HAP-1 (cell line): ENCODE data around the gene GPR39.

Source experiments
- DNase-seq, 2 experiments: peaks; one replicate each; pipeline ENCODE4 v3.0.0-alpha.2; 2016 to 2020; ENCODE audit warnings: low spot score in 2 of 2
- H3K27me3 ChIP-seq: fragments of 250-450 bp; sonication (Bioruptor Pico); 2 replicates; pipeline ENCODE4 v1.5.1; 2020; ENCODE audit warnings: low read depth, mild to moderate bottlenecking, moderate library complexity
- H3K36me3 ChIP-seq: fragments of 250-450 bp; sonication (Bioruptor Pico); replicated peaks from 2 replicates; pipeline ENCODE4 v1.5.1; 2020; ENCODE audit warnings: mild to moderate bottlenecking
- H3K4me1 ChIP-seq: fragments of 250-450 bp; sonication (Bioruptor Pico); 2 replicates; pipeline ENCODE4 v1.5.1; 2020; ENCODE audit warnings: mild to moderate bottlenecking
- H3K4me3 ChIP-seq: fragments of 250-450 bp; sonication (Bioruptor Pico); 2 replicates; pipeline ENCODE4 v1.5.1; 2020; ENCODE audit warnings: mild to moderate bottlenecking, moderate library complexity
- H3K9me3 ChIP-seq: fragments of 250-450 bp; sonication (Bioruptor Pico); 2 replicates; pipeline ENCODE4 v1.5.1; 2020; ENCODE audit warnings: mild to moderate bottlenecking, moderate library complexity
- in situ Hi-C: fragments of 300-500 bp; cut with MboI; formaldehyde crosslinking; loops from 3 replicates; pipeline ENCODE4 v1.14.3; 2020; ENCODE audit warnings: low sequenced_read_pairs, inconsistent platforms, mixed read lengths

Gene GPR39

GRCh38 chr2:132654968-132655367, 238.4 kb downstream of the GPR39 start:
- DNase-seq, result no peak
- in situ Hi-C loops, result no loop called here
- H3K36me3 ChIP-seq, result no peaks in the 10 kb centered on the region

DNA sequence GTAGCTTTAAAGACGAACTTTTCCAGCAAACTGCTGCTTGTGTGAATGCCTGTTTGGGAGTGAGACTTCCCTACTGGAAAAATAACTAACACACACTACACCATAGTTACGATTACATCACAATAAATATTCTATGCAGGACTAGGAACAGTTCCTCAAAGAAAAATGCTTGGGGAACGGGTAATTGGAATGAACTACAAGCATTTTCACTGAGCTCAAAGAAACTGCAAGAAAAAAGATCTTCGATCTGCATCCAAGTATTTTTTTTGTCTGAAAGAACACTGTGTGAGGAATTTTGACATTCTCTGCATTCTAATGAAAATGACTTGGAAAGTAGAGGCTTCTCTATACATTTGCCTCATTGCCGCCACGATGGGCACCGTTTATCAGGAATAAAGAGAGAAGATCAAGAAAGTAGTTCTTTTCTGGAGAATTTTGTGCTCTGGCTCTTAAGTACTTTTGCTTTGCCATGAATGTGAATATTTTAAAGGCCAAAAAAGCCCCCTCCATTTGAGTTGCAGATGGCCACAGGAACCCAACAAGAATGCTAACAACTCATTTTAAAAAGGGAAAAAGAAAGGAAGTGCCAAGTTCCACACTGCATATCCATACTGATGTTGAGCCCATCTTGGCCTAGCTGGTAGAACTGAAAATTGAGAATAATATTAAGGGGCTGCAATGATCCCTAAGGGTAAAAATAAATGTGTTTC, 239.8 kb downstream of the GPR39 start:
- DNase-seq, result no peak
- no peak overlapping the region for H3K4me3 ChIP-seq
- no peaks in the 10 kb centered on the region for H3K4me1 ChIP-seq
- no peaks in the 10 kb centered on the region for H3K36me3 ChIP-seq
- H3K9me3 ChIP-seq, result no peaks in the 10 kb centered on the region
- H3K27me3 ChIP-seq, result no peaks in the 10 kb centered on the region
- in situ Hi-C loops, result no loop called here

More at GRCh38 chr2:132654968-132655367, 238.4 kb downstream of the GPR39 start:
- Histone ChIP-seq H3K9me3 (no peaks in the 10 kb centered on the region), H3K4me3 (no peak overlapping the region), H3K27me3 (no peaks in the 10 kb centered on the region), H3K4me1 (no peaks in the 10 kb centered on the region)

DNA sequence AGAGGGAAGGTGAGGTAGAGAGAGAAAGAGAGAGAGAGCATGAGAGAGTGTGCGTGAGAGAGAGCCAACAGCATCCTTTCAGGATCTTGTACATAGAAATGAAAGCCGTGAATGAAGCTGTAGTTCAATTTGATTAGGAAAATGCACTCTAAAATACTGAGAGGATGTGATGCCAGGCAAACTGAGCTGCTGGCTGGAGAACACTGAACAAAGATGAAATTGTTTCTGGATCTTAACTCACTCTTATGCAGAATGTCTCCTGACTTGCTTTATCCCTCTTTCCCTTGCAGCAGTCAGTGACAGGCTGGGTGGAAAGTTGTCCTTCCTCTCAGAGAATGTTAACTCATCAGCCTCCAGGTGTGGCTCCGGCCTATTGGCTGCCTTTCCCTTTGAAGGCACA, 242.7 kb downstream of the GPR39 start:
- Histone ChIP-seq H3K27me3 (no peaks in the 10 kb centered on the region), H3K4me1 (no peaks in the 10 kb centered on the region), H3K4me3 (no peak overlapping the region), H3K9me3 (no peaks in the 10 kb centered on the region), H3K36me3 (no peaks in the 10 kb centered on the region)
- in situ Hi-C loops, result no loop called here
- DNase-seq, result no peak

DNA sequence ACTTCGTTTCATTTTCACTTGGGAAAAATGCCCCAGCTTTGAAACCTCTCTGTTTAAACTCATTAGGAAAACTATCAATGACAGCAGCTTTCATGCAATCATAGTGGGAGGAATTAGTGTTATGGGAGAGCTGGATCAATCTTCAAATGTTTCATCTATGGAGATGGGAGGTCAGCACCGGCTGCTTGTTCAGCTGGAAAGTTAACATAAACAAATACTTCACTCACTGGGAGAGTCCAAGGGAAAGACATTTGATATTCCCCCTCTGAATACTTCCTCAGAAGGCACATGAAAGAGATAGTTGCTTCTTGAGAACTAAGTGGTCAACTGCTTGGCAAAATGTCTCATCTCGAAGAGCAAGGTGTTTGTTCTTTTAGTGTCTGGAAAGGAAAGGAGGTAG, 246.1 kb downstream of the GPR39 start:
- Histone ChIP-seq H3K36me3 (no peaks in the 10 kb centered on the region), H3K27me3 (0 out of 2 replicates have a peak, but pooled peaks cover 2% of the 10 kb centered on the region), H3K4me1 (no peaks in the 10 kb centered on the region), H3K9me3 (no peaks in the 10 kb centered on the region), H3K4me3 (no peak overlapping the region)
- in situ Hi-C loops, result no loop called here
- no peak for DNase-seq

DNA sequence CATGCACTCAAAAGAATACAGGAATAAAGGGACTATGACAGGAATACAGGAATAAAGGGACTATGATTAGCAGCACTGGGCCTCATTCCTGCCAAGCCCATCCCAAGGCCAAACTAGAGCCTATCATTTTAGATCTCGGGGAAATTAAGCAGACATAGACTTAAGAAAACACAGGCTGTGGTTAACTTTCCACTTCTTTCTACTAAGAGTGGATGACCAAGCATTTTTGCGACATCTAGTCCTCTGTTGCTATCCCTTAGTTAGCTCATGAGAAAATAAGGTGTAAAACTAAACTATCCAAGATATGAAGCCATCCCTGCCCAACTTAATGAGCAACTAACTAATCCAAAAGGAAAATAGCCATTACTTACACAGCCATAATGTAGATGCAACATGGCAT, 247.5 kb downstream of the GPR39 start:
- no peak for DNase-seq

DNA sequence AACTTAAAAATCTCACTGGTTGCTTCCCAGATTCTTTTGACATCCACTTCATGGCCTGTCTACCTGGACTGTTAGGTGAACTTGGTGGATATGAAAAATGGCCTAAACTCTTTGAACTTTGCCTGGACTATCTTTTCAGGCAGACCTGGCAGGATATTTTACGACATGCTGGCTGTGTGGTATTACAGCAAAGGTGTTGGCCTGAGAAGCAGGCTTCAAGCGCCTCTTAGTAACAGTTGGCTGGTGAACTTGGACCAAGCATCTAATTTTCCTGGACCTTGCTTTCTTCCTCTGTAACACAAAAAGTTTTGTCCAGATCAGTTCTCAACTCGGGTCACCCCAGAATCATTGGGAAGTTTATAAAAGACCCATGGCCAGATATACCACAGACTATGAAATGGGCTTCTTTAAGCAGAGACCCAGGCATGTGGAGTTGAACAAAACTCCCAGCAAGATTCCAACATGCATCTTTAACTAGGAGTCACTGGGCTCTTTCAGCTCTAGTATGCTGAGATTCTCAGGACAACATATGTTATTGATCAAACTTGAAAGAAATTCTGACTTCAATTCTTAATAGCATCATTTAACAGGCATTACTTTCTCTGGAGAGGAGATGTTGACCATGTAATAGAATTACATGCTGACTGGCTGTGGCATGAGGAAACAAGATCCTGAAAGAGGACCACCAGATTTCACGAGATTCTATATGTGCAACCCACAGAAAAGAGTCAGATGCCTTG, 249.0 kb downstream of the GPR39 start:
- in situ Hi-C loops, result no loop called here
- DNase-seq, result no peak

More for the DNA sequence above, 247.5 kb downstream of the GPR39 start:
- peaks cover 2% of the 10 kb centered on the region; the same call in 1 of the 2 replicates for H3K27me3 ChIP-seq
- H3K4me3 ChIP-seq, result no peak overlapping the region
- H3K36me3 ChIP-seq, result no peaks in the 10 kb centered on the region
- no peaks in the 10 kb centered on the region for H3K9me3 ChIP-seq
- in situ Hi-C loops, result no loop called here
- no peaks in the 10 kb centered on the region for H3K4me1 ChIP-seq

GRCh38 chr2:132667706-132668105, 251.1 kb downstream of the GPR39 start:
- Histone ChIP-seq H3K27me3 (peaks cover 4% of the 10 kb centered on the region), H3K4me3 (no peak overlapping the region), H3K36me3 (no peaks in the 10 kb centered on the region), H3K4me1 (no peaks in the 10 kb centered on the region), H3K9me3 (no peaks in the 10 kb centered on the region)
- in situ Hi-C loops, result no loop called here
- no peak for DNase-seq

More for the DNA sequence above, 249.0 kb downstream of the GPR39 start:
- H3K27me3 ChIP-seq, result peaks cover 4% of the 10 kb centered on the region
- H3K9me3 ChIP-seq, result no peaks in the 10 kb centered on the region
- H3K36me3 ChIP-seq, result no peaks in the 10 kb centered on the region
- H3K4me1 ChIP-seq, result no peaks in the 10 kb centered on the region
- no peak overlapping the region for H3K4me3 ChIP-seq

DNA sequence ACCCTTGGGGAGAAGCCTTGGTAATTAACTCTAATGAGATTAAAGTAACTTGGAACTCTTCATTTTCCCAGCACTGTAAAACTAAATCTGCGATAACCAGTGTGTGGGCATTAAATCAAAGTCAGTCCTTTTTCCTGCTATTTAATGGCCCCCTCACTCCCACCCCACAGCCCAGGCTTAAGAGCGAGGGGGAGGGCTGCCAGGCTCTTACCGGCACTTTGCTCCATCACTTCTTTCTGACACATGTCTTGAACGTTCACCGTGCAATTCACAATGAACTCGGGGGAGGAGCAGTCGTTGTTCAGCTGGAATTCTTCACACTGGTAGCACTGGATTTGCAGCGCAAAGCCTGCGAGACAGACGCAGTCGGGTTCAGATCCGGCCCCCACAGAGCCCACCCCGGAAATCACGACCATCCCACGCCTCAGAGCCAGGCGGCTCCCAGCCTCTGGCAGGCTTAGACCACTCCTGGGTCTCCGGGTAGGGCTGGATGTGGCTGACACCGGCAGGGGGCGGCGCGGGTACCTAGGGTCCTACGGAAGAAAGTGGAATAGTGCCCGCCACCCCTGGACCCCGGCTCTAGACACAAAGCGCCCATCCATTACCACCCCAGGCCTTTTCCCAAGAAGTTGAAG, 251.7 kb downstream of the GPR39 start:
- in situ Hi-C loops, result no loop called here
- H3K27me3 ChIP-seq, result peaks cover 4% of the 10 kb centered on the region
- DNase-seq, result no peak
- no peak overlapping the region for H3K4me3 ChIP-seq
- no peaks in the 10 kb centered on the region for H3K4me1 ChIP-seq
- no peaks in the 10 kb centered on the region for H3K9me3 ChIP-seq
- H3K36me3 ChIP-seq, result no peaks in the 10 kb centered on the region

GRCh38 chr2:132668987-132669907, 252.6 kb downstream of the GPR39 start:
- no peaks in the 10 kb centered on the region for H3K4me1 ChIP-seq
- in situ Hi-C loops, result no loop called here
- no peak for DNase-seq
- H3K4me3 ChIP-seq, result no peak overlapping the region
- H3K9me3 ChIP-seq, result no peaks in the 10 kb centered on the region
- peaks cover 4% of the 10 kb centered on the region for H3K27me3 ChIP-seq
- no peaks in the 10 kb centered on the region for H3K36me3 ChIP-seq

DNA sequence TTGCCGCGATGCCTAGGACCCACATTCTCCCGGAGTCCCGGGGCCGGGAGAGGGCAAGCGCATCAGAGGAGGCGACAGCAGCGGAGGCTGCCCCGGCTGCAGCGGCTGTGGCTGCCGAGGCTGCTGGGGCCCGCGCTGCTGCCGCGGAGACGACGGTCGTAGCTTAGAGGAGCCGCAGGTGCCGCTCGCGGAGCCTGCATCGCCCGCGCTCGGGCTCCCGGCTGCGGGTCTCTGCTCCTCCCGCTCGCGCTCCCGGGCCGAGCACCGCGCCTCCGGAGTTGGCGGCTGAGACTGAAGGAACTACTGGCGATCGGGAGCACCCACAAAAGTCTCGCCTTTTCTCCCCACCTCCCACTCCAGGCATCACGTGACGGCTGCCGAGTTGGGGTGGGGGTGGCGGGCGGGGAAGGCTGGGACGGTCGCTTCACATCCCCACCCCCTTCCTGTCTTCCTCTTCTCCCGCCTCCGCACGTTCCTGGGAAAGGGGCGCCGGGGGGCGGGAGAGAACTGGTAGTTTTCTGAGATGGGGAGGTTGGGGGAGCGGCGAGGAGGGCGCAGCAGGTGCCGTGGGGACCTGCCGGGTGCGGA, 253.4 kb downstream of the GPR39 start, which contains the start of gene LYPD1:
Gene LYPD1, minus strand, starts transcription at position 298 of the 588 bp plus-strand sequence. Its CDS starts 273 bp downstream, at position 25.
- Histone ChIP-seq H3K4me1 (no peaks in the 10 kb centered on the region), H3K9me3 (no peaks in the 10 kb centered on the region), H3K36me3 (no peaks in the 10 kb centered on the region), H3K27me3 (peaks cover 4% of the 10 kb centered on the region), H3K4me3 (no peak within 1 kb of the TSS)
- in situ Hi-C loops, result no loop called here
- DNase-seq, result no peak

- in situ Hi-C loops, result no loop called here
- no peaks in the 10 kb centered on the region for H3K4me1 ChIP-seq
- H3K4me3 ChIP-seq, result no peak overlapping the region
- peaks cover 4% of the 10 kb centered on the region for H3K27me3 ChIP-seq
- no peak for DNase-seq
- no peaks in the 10 kb centered on the region for H3K9me3 ChIP-seq
- no peaks in the 10 kb centered on the region for H3K36me3 ChIP-seq
Measured at GRCh38 chr2:132670496-132671150, 254.0 kb downstream of the GPR39 start.

- Histone ChIP-seq H3K4me3 (no peak overlapping the region), H3K27me3 (peaks cover 4% of the 10 kb centered on the region)
- no peak for DNase-seq
Measured at GRCh38 chr2:132671151-132671835, 254.7 kb downstream of the GPR39 start.

More at GRCh38 chr2:132671151-132671835, 254.7 kb downstream of the GPR39 start:
- in situ Hi-C loops, result no loop called here
- no peaks in the 10 kb centered on the region for H3K9me3 ChIP-seq
- H3K36me3 ChIP-seq, result no peaks in the 10 kb centered on the region
- H3K4me1 ChIP-seq, result no peaks in the 10 kb centered on the region
